Caco-2 (cell line): ENCODE results near the gene NT5E. TPM values are rescaled to one million over a fixed set of nuclear protein-coding genes. Genes with fewer than 3 reads are reported as not detected.

ENCODE experiments used
- BruUV-seq: library from RNA; stranded (reverse); fragments of 400-500 nt; replicated peaks from 2 replicates; lab custom pipeline; 2021; lab: Mats Ljungman, UMichigan
- CTCF ChIA-PET: fragments of 300-600 bp; sonication (Branson Sonifier 250); formaldehyde crosslinking; loops from one replicate; lab custom pipeline; 2022; ENCODE audit warnings: antibody characterized with exemption; lab: Charles Lee
- POLR2A ChIA-PET: fragments of 300-600 bp; sonication (Branson Sonifier 250); formaldehyde crosslinking; loops from one replicate; lab custom pipeline; 2022; ENCODE audit warnings: antibody characterized with exemption; lab: Charles Lee
- DNase-seq, 2 experiments: peaks; one replicate each; pipeline versions ENCODE4 v3.0.0 to v3.0.0-alpha.2; 2020 to 2022
- H3K27me3 ChIP-seq: replicated peaks from 2 replicates; pipeline ENCODE4 v1.6.0; 2011; ENCODE audit warnings: low read length; ENCODE audit not compliant: control insufficient read depth, insufficient read depth
- H3K36me3 ChIP-seq: 2 replicates; pipeline ENCODE4 v1.5.1; 2011; ENCODE audit warnings: low read length; ENCODE audit not compliant: control insufficient read depth, insufficient read depth
- H3K4me1 ChIP-seq: fragments of 250-450 bp; sonication (Bioruptor Pico); 2 replicates; pipeline ENCODE4 v1.5.1; 2020; ENCODE audit warnings: mild to moderate bottlenecking
- H3K4me3 ChIP-seq: 2 replicates; pipeline ENCODE4 v1.5.1; 2011; ENCODE audit warnings: low read depth, mild to moderate bottlenecking, control low read depth, low read length
- H3K9me3 ChIP-seq: fragments of 250-450 bp; sonication (Bioruptor Pico); 2 replicates; pipeline ENCODE4 v1.5.1; 2020; ENCODE audit warnings: mild to moderate bottlenecking, moderate library complexity
- H3K27ac Mint-ChIP-seq: one replicate; pipeline ENCODE4 v1.8.0; 2022; ENCODE audit warnings: mixed read lengths; ENCODE audit not compliant: unreplicated experiment
- H3K27me3 Mint-ChIP-seq: one replicate; pipeline ENCODE4 v1.8.0; 2022; ENCODE audit warnings: mixed read lengths; ENCODE audit not compliant: insufficient read depth, unreplicated experiment
- H3K36me3 Mint-ChIP-seq: one replicate; pipeline ENCODE4 v1.8.0; 2022; ENCODE audit warnings: mild to moderate bottlenecking, mixed read lengths; ENCODE audit not compliant: insufficient read depth, unreplicated experiment
- H3K4me1 Mint-ChIP-seq: one replicate; pipeline ENCODE4 v1.8.0; 2022; ENCODE audit warnings: low read depth, mixed read lengths; ENCODE audit not compliant: unreplicated experiment
- H3K4me3 Mint-ChIP-seq: one replicate; pipeline ENCODE4 v1.8.0; 2022; ENCODE audit warnings: mild to moderate bottlenecking, moderate library complexity, mixed read lengths; ENCODE audit not compliant: unreplicated experiment
- H3K9me3 Mint-ChIP-seq: one replicate; pipeline ENCODE4 v1.8.0; 2022; ENCODE audit warnings: mixed read lengths; ENCODE audit not compliant: unreplicated experiment
- intact Hi-C: fragments of 100-400 bp; cut with micrococcal nuclease; formaldehyde crosslinking; loops from one replicate; pipeline ENCODE4 v1.10.0; 2022; ENCODE audit not compliant: unreplicated experiment
- total RNA-seq: library from RNA; stranded (reverse); gene quantifications from 2 replicates; pipeline ENCODE4 v1.2.3, GENCODE V29; 2022
- TF ChIP-seq, protein P1 (sequence below), 2 experiments: fragments of 200-600 bp in 1 of 2; IDR thresholded peaks; 1 replicate in 1 of 2; 2 replicates in 1 of 2; pipeline versions ENCODE4 v1.5.1 to v1.8.0; 2011 to 2022; ENCODE audit warnings: antibody characterized with exemption in 1 of 2, control low read depth in 1 of 2, inconsistent platforms in 1 of 2, low read depth in 1 of 2, low read length in 1 of 2, mild to moderate bottlenecking in 1 of 2, moderate library complexity in 1 of 2; ENCODE audit not compliant: insufficient read depth in 1 of 2, severe bottlenecking in 1 of 2, unreplicated experiment in 1 of 2

NT5E gene
- total RNA-seq, 1 experiment from 2014 or later: 1.0 TPM

DNA sequence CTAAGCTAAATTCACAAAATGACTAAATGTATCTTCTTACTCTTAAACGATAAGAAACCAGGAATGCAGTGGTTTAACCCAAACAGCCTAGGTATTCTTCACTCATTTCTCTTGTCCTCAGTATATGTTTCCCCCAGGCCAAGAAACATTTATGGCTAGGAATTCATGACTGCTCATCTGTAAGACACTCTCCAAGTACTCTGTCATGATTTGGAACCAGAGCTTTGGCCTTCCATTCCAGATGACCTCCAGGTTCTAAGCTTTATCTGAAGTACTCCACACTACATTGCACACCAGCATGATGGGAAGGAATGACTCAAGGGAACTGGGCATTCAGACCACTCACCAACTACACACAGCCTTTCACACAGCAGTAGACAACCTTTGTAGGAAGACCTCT, 29.3 kb downstream of the NT5E start:
- Histone ChIP-seq H3K9me3 (no peaks in the 10 kb centered on the region), H3K36me3 (no peaks in the 10 kb centered on the region), H3K27me3 (no peaks in the 10 kb centered on the region), H3K4me3 (no peak overlapping the region), H3K4me1 (peaks cover 3% of the 10 kb centered on the region; the same call in 1 of the 2 replicates)
- no peak for DNase-seq
- POLR2A ChIA-PET: no interaction called here
- Mint-ChIP-seq H3K4me3 (no peak overlapping the region), H3K9me3 (no peaks in the 10 kb centered on the region), H3K27me3 (no peaks in the 10 kb centered on the region), H3K27ac (no peak overlapping the region), H3K4me1 (no peaks in the 10 kb centered on the region), H3K36me3 (no peaks in the 10 kb centered on the region)
- CTCF ChIA-PET: no interaction called here
- intact Hi-C loops: no loop called here
- BruUV-seq: no TSS peak
- TF ChIP-seq, protein P1, sequence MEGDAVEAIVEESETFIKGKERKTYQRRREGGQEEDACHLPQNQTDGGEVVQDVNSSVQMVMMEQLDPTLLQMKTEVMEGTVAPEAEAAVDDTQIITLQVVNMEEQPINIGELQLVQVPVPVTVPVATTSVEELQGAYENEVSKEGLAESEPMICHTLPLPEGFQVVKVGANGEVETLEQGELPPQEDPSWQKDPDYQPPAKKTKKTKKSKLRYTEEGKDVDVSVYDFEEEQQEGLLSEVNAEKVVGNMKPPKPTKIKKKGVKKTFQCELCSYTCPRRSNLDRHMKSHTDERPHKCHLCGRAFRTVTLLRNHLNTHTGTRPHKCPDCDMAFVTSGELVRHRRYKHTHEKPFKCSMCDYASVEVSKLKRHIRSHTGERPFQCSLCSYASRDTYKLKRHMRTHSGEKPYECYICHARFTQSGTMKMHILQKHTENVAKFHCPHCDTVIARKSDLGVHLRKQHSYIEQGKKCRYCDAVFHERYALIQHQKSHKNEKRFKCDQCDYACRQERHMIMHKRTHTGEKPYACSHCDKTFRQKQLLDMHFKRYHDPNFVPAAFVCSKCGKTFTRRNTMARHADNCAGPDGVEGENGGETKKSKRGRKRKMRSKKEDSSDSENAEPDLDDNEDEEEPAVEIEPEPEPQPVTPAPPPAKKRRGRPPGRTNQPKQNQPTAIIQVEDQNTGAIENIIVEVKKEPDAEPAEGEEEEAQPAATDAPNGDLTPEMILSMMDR (IDR thresholded peaks at IDR 0.05; ENCODE audit: insufficient read depth in 1 of 2, low read depth in 1 of 2, low read length in 1 of 2, severe bottlenecking in 1 of 2, unreplicated experiment in 1 of 2): no peak

DNA sequence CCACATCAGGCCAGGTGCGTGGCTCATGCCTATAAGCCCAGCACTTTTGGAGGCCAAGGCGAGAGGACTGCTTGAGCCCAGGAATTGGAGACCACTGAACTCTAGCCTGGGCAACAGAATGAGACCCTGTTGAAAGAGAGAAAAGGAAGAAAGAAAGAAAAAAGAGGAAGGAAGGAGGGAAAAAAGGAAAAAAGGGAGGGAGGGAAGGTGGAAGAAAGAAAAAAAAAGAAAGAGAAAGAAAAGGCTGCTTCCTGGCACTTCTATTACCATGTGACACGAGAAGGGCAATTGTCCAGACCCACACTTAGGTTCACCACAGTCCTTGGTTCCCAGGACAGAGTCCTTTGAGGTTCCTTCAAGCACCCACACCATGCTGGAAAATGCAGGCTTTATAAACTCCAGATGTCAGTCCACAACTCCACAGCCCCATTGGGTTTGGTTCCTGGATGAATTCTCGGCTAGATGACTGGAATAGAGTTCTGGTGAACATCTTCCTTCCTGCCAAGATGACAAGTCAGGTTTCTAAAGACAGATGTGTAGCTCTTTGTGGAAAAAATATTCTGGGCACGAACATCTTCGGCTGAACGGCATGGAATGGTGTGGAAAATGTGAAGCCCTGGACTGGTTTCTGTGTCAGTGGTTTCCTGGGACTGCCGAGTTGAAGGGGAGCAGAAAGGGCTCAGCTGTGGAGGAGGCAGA, 32.5 kb downstream of the NT5E start:
- CTCF ChIA-PET: interaction anchor here (0.6 to 2.1 kb wide), 13 partner anchors 10 to 144 kb away, joined by 3 to 28 read pairs (median 4); partner anchors contain the start of gene NT5E
- no peaks in the 10 kb centered on the region for H3K9me3 Mint-ChIP-seq
- no peaks in the 10 kb centered on the region for H3K27me3 Mint-ChIP-seq
- intact Hi-C loops: loop anchor here (5.0 kb wide), 2 partner anchors 55 to 75 kb away; no protein-coding TSS in a partner anchor
- H3K4me1 ChIP-seq: peaks cover 3% of the 10 kb centered on the region; the same call in 1 of the 2 replicates
- H3K27ac Mint-ChIP-seq: no peak overlapping the region
- peaks cover 5% of the 10 kb centered on the region for H3K36me3 Mint-ChIP-seq
- no TSS peak for BruUV-seq
- no peaks in the 10 kb centered on the region for H3K36me3 ChIP-seq
- H3K4me3 ChIP-seq: no peak overlapping the region
- H3K4me3 Mint-ChIP-seq: no peak overlapping the region
- H3K9me3 ChIP-seq: no peaks in the 10 kb centered on the region
- no peaks in the 10 kb centered on the region for H3K27me3 ChIP-seq
- POLR2A ChIA-PET: no interaction called here
- H3K4me1 Mint-ChIP-seq: peaks cover 7% of the 10 kb centered on the region
- TF ChIP-seq, protein P1 (IDR thresholded peaks at IDR 0.05; ENCODE audit: insufficient read depth in 1 of 2, low read depth in 1 of 2, low read length in 1 of 2, severe bottlenecking in 1 of 2, unreplicated experiment in 1 of 2): no peak
- no peak for DNase-seq

DNA sequence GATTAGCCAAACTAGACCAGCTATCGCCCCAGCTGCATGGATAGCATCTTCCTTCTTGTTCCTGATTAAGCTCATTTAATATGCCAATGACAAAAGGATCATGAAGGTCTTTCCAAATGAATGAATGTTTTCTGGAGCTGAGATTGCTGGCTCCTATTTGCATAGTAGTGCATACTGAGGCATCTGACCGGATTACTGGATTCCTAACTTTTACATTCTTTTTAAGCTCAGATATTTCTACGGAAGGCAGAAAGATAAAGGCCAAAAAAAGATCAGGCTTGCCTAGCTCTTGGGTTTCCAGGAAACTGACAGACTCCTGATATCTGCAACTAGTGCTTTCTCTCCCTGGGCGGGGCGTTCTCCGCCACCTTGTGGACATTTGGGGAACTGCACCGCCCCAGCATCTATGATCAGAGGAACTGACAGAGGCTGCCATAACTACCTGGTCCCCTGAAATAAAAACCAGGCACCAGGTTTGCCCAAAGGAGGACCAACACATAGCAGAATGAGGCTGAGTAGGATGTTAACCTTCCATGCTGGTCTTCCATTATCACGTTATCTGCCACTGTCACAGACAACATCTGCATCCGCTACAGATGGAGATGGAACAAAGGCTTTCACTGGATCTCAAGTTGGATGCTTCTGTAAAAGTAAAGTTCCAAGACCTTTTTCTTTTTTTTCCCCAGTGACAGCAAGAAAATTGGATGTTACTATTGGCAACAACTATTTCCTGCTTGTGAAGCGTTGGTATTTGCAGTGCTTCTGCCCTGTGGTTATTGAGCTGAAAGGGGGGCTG, 33.2 kb downstream of the NT5E start:
- H3K4me1 ChIP-seq: peaks cover 3% of the 10 kb centered on the region; the same call in 1 of the 2 replicates
- Mint-ChIP-seq H3K36me3 (peaks cover 5% of the 10 kb centered on the region), H3K9me3 (no peaks in the 10 kb centered on the region), H3K4me1 (peaks cover 7% of the 10 kb centered on the region), H3K27ac (no peak overlapping the region), H3K4me3 (no peak overlapping the region), H3K27me3 (no peaks in the 10 kb centered on the region)
- H3K9me3 ChIP-seq: no peaks in the 10 kb centered on the region
- peak; percentile 68 to 84 for DNase-seq
- ChIA-PET CTCF (interaction anchor here (0.6 to 2.1 kb wide), 13 partner anchors 10 to 144 kb away, joined by 3 to 28 read pairs (median 4); partner anchors contain the start of gene NT5E), POLR2A (no interaction called here)
- no peaks in the 10 kb centered on the region for H3K27me3 ChIP-seq
- intact Hi-C loops: loop anchor here (1.0 to 5.0 kb wide), 4 partner anchors 54 to 128 kb away; no protein-coding TSS in a partner anchor
- TF ChIP-seq, protein P1 (IDR thresholded peaks at IDR 0.05; ENCODE audit: insufficient read depth in 1 of 2, low read depth in 1 of 2, low read length in 1 of 2, severe bottlenecking in 1 of 2, unreplicated experiment in 1 of 2): peak; percentile 98
- BruUV-seq: no TSS peak
- no peak overlapping the region for H3K4me3 ChIP-seq
- no peaks in the 10 kb centered on the region for H3K36me3 ChIP-seq
